Spleen (tissue), 7 donors: ENCODE results near the gene SPINK8.

ENCODE experiments used
- CTCF ChIP-seq, 11 experiments: fragments of 200-600 bp in 7 of 11; fragments of 450-650 bp in 4 of 11; sonication (generic) in 4 of 11; IDR thresholded peaks in 8 of 11; conservative IDR thresholded peaks in 3 of 11; 1 replicate in 7 of 11; 2 replicates in 4 of 11; pipeline versions ENCODE4 v1.4.0 to v1.8.0; 2016 to 2021; ENCODE audit warnings: antibody characterized with exemption in 11 of 11, inconsistent platforms in 4 of 11, mild to moderate bottlenecking in 1 of 11
- POLR2A ChIP-seq, 3 donors: fragments of 450-650 bp; IDR thresholded peaks; one replicate each; pipeline ENCODE4 v1.5.1; 2017; ENCODE audit warnings: antibody characterized with exemption in 3 of 3, mild to moderate bottlenecking in 1 of 3
- donor health status: DM: no; HTN: no; CAD: no; lungs with moderate emphysema.
- donor health status: DM: no; HTN: no; CAD: no.
- donor health status: DM: no; HTN: no; CAD: no.

- TF ChIP-seq POLR2A (IDR thresholded peaks at IDR 0.05) (peak in 1 of 3 donors; percentile 12), CTCF (IDR thresholded peaks at IDR 0.05 in 8 of 11, conservative IDR thresholded peaks at IDR 0.05 in 3 of 11) (no peak)
Observed at GRCh38 chr3:48299746-48300712, 33.4 kb downstream of the SPINK8 start.
